OCI-LY3 (cell line): Measurements from ENCODE around the gene FAM184A.

Experiments
- CTCF ChIP-seq: fragments of 200-600, 300-600 bp; sonication (generic); IDR thresholded peaks from 2 replicates; pipeline ENCODE4 v1.5.1; 2014; ENCODE audit warnings: antibody characterized with exemption, low read length, low read depth
- EZH2phosphoT487 ChIP-seq: fragments of 200-600 bp; shearing (Covaris generic); IDR thresholded peaks from 2 replicates; pipeline ENCODE4 v1.6.1; 2018; ENCODE audit warnings: antibody characterized with exemption, mixed run types, low read depth

- TF ChIP-seq CTCF = no peak
- no peak for TF ChIP-seq EZH2phosphoT487
These were observed 26.8 kb upstream of the FAM184A start for GRCh38 chr6:119105282-119105681.
